Subcutaneous abdominal adipose tissue (tissue), 5 donors: ENCODE measurements around the gene ACOT9.
"Not testable (repeated sequence)": the region's sequence is repeated elsewhere in the genome, so short reads cannot be mapped to it uniquely, and the experiment has no call there.

Experiments used
- H3K27ac ChIP-seq: one replicate; pipeline ENCODE4 v1.7.0; 2013; ENCODE audit warnings: low read depth, mild to moderate bottlenecking, inconsistent platforms, low read length, moderate library complexity
- H3K27me3 ChIP-seq, 5 donors: one replicate each; pipeline ENCODE4 v1.7.0; 2013; ENCODE audit warnings: low read length in 5 of 5, inconsistent platforms in 1 of 5; ENCODE audit not compliant: control insufficient read depth in 5 of 5, insufficient read depth in 4 of 5
- H3K36me3 ChIP-seq, 5 donors: one replicate each; pipeline ENCODE4 v1.7.0; 2013; ENCODE audit warnings: low read length in 5 of 5; ENCODE audit not compliant: control insufficient read depth in 5 of 5, insufficient read depth in 5 of 5
- H3K4me1 ChIP-seq, 5 donors: one replicate each; pipeline ENCODE4 v1.7.0; 2013; ENCODE audit warnings: low read length in 5 of 5, mild to moderate bottlenecking in 3 of 5, moderate library complexity in 1 of 5; ENCODE audit not compliant: control insufficient read depth in 5 of 5, insufficient read depth in 5 of 5
- H3K4me3 ChIP-seq, 5 donors: one replicate each; pipeline ENCODE4 v1.7.0; 2013; ENCODE audit warnings: low read length in 5 of 5, low read depth in 1 of 5
- H3K9ac ChIP-seq, 5 donors: one replicate each; pipeline ENCODE4 v1.7.0; 2013; ENCODE audit warnings: low read length in 5 of 5, mild to moderate bottlenecking in 4 of 5, moderate library complexity in 3 of 5
- H3K9me3 ChIP-seq, 5 donors: one replicate each; pipeline ENCODE4 v1.7.0; 2013; ENCODE audit warnings: low read length in 5 of 5; ENCODE audit not compliant: control insufficient read depth in 5 of 5
- donor health status: healthy.
- donor health status: healthy.
- donor health status: healthy.
- donor health status: healthy.
- donor health status: healthy.

ACOT9 gene

DNA sequence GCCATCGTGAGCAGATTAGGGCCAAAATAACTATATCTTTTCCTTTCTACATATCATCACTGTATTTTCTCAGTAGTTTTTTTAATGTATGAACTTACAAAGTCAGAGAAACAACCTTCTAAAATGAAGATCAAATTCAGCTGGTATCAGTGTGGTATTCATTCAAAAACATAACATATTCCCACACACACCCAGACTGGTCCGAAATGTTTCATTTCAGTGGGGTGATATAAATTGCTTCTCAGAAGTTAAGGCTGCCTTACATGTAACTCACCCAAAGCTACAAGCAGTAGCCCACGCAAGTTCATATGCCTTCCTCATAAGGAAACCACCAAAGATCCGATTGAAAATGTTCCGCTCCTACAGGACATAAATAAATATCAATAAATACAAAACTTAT, 37.8 kb downstream of the ACOT9 start:
- Histone ChIP-seq H3K4me1 (no peaks in the 10 kb centered on the region), H3K4me3 (no peak overlapping the region), H3K9me3 (no peaks in the 10 kb centered on the region), H3K27ac (no peak overlapping the region), H3K36me3 (peaks cover 14 to 41% (median 28%) of the 10 kb centered on the region in 5 donors), H3K27me3 (no peaks in the 10 kb centered on the region), H3K9ac (no peak overlapping the region)

DNA sequence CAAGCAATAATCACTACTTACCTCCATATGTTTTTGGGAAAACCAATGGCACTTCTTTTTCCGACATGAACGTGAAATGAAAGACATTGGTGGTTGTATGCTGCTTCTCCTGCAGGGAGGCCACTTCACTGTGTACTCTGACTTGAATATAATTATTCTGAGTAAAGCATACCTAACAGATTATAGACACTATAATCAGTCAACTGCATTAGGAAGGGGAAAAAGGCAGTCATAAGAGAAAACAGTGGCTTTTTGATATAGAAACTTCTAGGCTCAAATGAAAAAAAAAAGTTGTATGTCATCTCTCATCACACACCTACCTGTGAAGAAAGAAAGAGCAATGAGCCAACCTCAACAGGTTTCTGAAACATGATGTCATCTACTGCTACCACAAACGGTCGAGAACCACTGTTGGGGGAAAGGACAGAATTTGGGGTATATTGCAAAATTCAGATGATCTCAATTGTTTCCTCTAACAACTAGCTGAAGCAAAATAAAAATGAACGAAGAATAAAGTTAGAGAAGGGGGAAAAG, 38.3 kb downstream of the ACOT9 start:
- no peaks in the 10 kb centered on the region for H3K4me1 ChIP-seq
- peaks cover 14 to 41% (median 28%) of the 10 kb centered on the region in 5 donors for H3K36me3 ChIP-seq
- no peaks in the 10 kb centered on the region for H3K9me3 ChIP-seq
- no peak overlapping the region for H3K4me3 ChIP-seq
- no peak overlapping the region for H3K27ac ChIP-seq
- no peak overlapping the region for H3K9ac ChIP-seq
- no peaks in the 10 kb centered on the region for H3K27me3 ChIP-seq

DNA sequence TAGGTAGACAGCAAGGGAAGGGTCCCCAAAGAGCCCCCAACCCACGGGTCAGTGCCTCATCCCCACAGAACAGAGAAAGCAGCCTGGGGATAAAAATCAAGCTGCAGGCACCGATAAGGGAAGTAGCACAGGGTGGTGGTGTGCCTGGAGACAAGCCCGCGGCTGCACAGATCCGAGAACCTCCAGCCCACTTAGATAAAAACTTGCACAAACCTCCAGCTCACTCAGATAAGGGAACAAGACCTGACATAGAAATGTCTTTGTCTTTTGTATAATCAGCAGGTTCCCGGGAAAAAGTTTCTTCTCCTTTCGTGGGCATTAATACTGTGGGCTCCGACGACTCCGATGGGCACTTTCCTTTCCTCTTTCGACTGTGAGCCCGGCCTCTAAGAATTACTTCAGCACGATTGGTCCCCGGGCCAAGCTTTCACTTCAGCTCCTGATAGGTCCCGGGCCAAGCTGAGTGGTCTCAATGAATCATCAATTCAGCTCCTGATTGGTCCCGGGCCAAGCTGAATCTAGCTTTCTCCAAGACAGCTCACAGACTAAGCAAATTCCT, 43.4 kb downstream of the ACOT9 start:
- Histone ChIP-seq H3K27ac (no peak overlapping the region), H3K36me3 (peaks cover 7 to 18% (median 16%) of the 10 kb centered on the region in 5 donors), H3K9me3 (no peaks in the 10 kb centered on the region), H3K27me3 (no peaks in the 10 kb centered on the region), H3K9ac (no peak overlapping the region), H3K4me3 (peak overlapping the region in 1 of 5 donors; percentile 19), H3K4me1 (peaks cover 0 to 3% (median 0%) of the 10 kb centered on the region in 5 donors)

GRCh38 chrX:23694606-23695005, 48.5 kb downstream of the ACOT9 start:
- H3K27ac ChIP-seq = no peak overlapping the region
- no peaks in the 10 kb centered on the region for H3K36me3 ChIP-seq
- peaks cover 0 to 3% (median 0%) of the 10 kb centered on the region in 5 donors for H3K27me3 ChIP-seq
- no peak overlapping the region for H3K9ac ChIP-seq
- peaks cover 0 to 2% (median 0%) of the 10 kb centered on the region in 5 donors for H3K4me1 ChIP-seq
- no peaks in the 10 kb centered on the region for H3K9me3 ChIP-seq
- no peak overlapping the region for H3K4me3 ChIP-seq

DNA sequence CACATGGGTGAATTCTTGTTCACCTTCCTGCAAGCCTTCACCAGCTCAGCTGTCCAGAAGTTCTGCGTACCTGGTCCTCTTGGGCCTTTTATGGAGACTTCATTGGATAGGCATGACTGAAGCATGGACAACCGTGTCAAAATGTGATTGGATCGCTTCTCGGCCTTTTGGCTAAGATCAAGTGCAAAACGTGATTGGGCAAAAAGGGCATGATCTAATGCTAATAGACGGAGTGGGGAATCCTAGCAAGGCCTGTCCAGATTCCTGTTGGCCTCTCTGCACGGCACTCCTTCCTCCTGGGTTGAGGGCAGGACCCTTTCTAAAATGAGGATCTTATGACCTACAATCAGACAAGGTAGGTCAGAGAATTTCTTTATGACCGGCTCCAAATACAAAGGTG, 50.9 kb downstream of the ACOT9 start:
- H3K36me3 ChIP-seq = no peaks in the 10 kb centered on the region
- no peaks in the 10 kb centered on the region for H3K9me3 ChIP-seq
- no peak overlapping the region for H3K9ac ChIP-seq
- no peak overlapping the region for H3K4me3 ChIP-seq
- H3K4me1 ChIP-seq = no peaks in the 10 kb centered on the region
- H3K27me3 ChIP-seq = peaks cover 0 to 4% (median 0%) of the 10 kb centered on the region in 5 donors
- no peak overlapping the region for H3K27ac ChIP-seq

DNA sequence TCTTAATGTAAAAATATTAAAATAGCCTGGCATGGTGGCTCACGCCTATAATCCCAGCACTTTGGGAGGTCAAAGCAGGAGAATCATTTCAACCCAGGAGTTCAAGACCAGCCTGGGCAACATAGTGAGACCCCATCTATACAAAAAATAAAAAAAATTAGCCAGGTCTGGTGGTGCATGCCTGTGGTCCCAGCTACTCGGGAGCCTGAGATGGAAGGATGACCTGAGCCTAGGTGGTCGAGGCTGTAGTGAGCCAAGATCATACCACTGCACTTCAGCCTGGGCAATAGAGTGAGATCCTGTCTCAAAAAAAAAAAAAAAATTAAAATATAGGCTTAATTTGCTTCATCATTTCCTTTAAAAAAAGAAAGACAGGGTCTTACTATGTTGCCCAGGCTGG, 66.6 kb downstream of the ACOT9 start:
- not testable (repeated sequence) for H3K27ac ChIP-seq, H3K4me3 ChIP-seq, H3K27me3 ChIP-seq, H3K9ac ChIP-seq, H3K9me3 ChIP-seq, H3K36me3 ChIP-seq, H3K4me1 ChIP-seq

DNA sequence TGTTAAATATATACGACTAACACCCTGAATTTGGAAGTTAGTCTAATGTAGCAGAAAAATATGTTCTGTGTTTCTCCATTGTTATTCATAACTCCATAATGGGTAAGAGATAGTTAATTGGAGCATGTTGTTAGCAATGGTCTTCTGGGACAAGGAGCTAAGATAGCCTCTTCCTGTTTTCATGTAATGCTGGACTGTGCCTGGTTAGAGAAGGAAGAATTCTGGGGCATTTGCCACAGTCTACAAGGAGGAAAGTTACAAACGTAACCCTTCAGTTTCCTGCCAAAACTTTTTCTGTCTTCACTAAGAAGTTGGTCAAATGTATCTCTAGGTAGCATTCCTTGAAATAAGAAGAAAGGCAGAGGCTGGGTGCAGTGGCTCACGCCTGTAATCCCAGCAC, 70.0 kb downstream of the ACOT9 start:
- Histone ChIP-seq H3K27ac (no peak overlapping the region), H3K9ac (no peak overlapping the region), H3K27me3 (no peaks in the 10 kb centered on the region), H3K9me3 (no peaks in the 10 kb centered on the region), H3K36me3 (peaks cover 3 to 6% (median 5%) of the 10 kb centered on the region in 5 donors), H3K4me1 (peaks cover 0 to 14% (median 4%) of the 10 kb centered on the region in 5 donors), H3K4me3 (no peak overlapping the region)

- Histone ChIP-seq H3K27me3 (peaks cover 0 to 2% (median 0%) of the 10 kb centered on the region in 5 donors), H3K9ac (no peak overlapping the region), H3K27ac (no peak overlapping the region), H3K4me1 (peaks cover 0 to 17% (median 7%) of the 10 kb centered on the region in 5 donors), H3K4me3 (no peak overlapping the region), H3K36me3 (no peaks in the 10 kb centered on the region), H3K9me3 (no peaks in the 10 kb centered on the region)
Measured at GRCh38 chrX:23670528-23670927, 72.5 kb downstream of the ACOT9 start.

DNA sequence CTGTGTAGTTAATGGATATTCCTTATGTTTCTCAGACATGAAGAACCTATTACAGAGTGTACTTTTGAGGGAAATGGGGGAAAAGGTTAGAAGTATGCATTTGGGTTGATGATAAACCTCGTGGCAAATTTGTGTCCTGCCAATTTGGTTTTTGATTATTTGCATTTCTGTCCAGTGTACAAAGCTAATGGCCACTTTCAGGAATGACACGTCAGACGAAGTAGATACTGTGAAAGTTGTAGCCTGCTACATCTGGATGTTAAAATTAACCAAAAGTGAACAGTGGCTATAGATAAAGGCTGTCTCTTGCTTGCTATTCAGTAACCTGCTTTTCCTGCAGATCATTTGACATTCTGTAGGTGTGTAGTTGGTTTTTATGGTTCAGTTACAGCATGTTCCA, 74.7 kb downstream of the ACOT9 start:
- Histone ChIP-seq H3K4me3 (peak overlapping the region; percentile 60 to 77 (median 75)), H3K27me3 (peaks cover 0 to 3% (median 0%) of the 10 kb centered on the region in 5 donors), H3K36me3 (no peaks in the 10 kb centered on the region), H3K9ac (no peak overlapping the region), H3K4me1 (peaks cover 0 to 17% (median 7%) of the 10 kb centered on the region in 5 donors), H3K27ac (no peak overlapping the region), H3K9me3 (no peaks in the 10 kb centered on the region)

- Histone ChIP-seq H3K9ac (peak within 1 kb of the TSS; percentile 52 to 75 (median 73)), H3K4me1 (peaks cover 0 to 17% (median 7%) of the 10 kb centered on the region in 5 donors), H3K27ac (no peak within 1 kb of the TSS), H3K36me3 (no peaks in the 10 kb centered on the region), H3K4me3 (peak within 1 kb of the TSS; percentile 60 to 77 (median 75)), H3K9me3 (no peaks in the 10 kb centered on the region), H3K27me3 (peaks cover 0 to 3% (median 0%) of the 10 kb centered on the region in 5 donors)
Measured at GRCh38 chrX:23667239-23668177, 75.6 kb downstream of the ACOT9 start, which contains the start of gene PRDX4. Gene PRDX4 (plus strand): TSS chrX:23667493. CDS start chrX:23667571, 78 bp downstream.
